ENCODE measurements around the gene CD14.

DNA sequence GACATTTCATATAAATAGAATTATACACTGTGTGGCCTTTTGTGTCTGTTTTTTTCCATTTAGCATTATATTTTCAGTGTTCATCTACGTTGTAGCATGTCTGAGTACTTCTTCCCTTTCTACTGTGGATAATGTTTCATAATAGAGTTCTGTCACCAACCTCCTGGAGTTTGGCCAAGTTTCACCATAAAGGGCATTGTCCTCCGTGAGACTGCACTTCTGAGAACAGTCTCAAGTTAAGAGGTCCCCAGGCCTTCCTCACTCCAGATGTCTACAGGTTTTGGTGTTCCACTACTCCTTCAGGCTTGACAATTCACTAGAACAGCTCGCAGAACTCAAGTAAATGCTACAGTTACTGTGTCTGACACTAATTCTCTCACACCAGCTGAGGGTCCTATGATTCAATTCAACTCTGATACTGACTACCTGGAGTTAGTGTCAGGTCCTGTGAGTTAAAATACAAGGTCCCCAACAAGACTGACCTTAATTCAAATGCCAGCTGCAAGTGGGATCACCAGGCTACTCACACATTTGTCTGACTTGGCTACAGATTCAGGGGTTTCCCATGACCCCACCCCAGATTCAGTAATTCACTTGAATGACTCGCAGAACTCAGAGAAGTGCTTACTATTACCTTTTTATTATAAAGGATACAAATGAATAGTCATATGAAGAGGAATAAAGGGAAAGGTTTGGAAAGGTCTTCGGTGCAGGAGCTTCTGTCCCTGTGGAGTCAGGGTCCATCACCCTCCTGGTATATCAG, 37.3 kb downstream of the CD14 start:
- TF ChIP-seq POLR2AphosphoS5 (IDR thresholded peaks at IDR 0.05) (peak in 2 of 4 donors; percentile 5 to 47), POLR2A (IDR thresholded peaks at IDR 0.05) (no peak), EP300 (IDR thresholded peaks at IDR 0.05) (no peak)
- TF ChIP-seq, protein P1, sequence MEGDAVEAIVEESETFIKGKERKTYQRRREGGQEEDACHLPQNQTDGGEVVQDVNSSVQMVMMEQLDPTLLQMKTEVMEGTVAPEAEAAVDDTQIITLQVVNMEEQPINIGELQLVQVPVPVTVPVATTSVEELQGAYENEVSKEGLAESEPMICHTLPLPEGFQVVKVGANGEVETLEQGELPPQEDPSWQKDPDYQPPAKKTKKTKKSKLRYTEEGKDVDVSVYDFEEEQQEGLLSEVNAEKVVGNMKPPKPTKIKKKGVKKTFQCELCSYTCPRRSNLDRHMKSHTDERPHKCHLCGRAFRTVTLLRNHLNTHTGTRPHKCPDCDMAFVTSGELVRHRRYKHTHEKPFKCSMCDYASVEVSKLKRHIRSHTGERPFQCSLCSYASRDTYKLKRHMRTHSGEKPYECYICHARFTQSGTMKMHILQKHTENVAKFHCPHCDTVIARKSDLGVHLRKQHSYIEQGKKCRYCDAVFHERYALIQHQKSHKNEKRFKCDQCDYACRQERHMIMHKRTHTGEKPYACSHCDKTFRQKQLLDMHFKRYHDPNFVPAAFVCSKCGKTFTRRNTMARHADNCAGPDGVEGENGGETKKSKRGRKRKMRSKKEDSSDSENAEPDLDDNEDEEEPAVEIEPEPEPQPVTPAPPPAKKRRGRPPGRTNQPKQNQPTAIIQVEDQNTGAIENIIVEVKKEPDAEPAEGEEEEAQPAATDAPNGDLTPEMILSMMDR (IDR thresholded peaks at IDR 0.05), result no peak
